ENCODE results near the gene TPRG1. TPM values are rescaled to one million over a fixed set of nuclear protein-coding genes. Genes with fewer than 3 reads are reported as not detected.

TPRG1 gene
- total RNA-seq, 1 experiment from 2014 or later = 0.55 TPM

DNA sequence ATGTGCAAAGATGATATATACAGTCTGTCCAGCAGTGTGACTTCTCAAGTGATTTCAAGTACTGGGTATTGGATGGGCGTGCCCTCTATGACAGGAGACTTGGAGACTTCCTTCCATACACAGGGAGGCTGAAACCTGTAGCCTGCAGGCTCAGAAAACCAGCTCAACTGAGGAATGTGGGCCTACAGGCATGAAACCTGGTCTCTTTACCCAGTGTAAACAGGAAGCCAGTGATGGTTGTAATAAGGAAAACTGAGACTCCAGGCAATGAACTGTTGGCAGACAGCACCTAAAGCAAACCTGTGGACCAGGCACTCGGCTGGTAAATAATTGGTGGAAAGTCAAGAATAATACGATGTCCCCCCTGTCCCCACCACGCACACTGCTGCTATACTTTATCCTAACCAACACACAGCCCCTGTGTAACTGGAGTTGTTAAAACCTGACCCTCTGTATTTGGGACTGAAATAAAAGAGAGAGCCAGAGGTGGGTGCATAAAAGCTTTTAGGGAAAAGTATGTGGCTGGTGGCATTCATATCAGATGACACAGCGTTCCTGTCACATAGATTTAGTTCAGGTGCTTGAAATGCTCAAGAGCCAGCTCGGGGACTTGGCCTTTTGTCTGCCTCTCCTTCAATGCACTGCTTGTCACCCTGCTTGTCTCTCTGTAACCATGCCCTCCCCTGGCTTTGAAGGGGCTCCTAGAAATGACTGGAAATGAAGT lies 144.7 kb downstream of the TPRG1 start (continued):
- TF ChIP-seq, protein P1, sequence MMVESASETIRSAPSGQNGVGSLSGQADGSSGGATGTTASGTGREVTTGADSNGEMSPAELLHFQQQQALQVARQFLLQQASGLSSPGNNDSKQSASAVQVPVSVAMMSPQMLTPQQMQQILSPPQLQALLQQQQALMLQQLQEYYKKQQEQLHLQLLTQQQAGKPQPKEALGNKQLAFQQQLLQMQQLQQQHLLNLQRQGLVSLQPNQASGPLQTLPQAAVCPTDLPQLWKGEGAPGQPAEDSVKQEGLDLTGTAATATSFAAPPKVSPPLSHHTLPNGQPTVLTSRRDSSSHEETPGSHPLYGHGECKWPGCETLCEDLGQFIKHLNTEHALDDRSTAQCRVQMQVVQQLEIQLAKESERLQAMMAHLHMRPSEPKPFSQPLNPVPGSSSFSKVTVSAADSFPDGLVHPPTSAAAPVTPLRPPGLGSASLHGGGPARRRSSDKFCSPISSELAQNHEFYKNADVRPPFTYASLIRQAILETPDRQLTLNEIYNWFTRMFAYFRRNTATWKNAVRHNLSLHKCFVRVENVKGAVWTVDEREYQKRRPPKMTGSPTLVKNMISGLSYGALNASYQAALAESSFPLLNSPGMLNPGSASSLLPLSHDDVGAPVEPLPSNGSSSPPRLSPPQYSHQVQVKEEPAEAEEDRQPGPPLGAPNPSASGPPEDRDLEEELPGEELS (CRISPR knock-in tag; IDR thresholded peaks at IDR 0.05) = no peak

DNA sequence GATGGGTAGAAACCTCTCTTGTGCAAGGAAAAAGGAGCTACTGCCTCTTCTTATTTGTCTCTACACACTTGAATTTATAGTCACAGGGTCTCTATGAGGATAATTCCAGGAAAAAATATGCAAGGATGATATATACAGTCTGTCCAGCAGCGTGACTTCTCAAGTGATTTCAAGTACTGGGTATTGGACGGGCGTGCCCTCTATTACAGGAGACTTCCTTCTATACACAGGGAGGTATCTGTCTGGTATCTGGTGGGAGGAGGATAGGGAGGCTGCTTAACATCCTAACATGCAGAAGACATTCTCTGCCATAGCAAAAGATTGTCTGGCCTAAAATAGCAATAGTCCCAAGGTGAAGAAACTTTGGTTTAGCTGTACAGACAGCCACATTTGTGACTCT lies 146.1 kb downstream of the TPRG1 start:
- Mint-ChIP-seq H3K9me3 (no peaks in the 10 kb centered on the region), H3K36me3 (no peaks in the 10 kb centered on the region), H3K27ac (no peak overlapping the region), H3K4me3 (no peak overlapping the region), H3K4me1 (peaks cover 25% of the 10 kb centered on the region), H3K27me3 (ENCODE audit: low read depth) (no peaks in the 10 kb centered on the region)
- TF ChIP-seq, protein P2, sequence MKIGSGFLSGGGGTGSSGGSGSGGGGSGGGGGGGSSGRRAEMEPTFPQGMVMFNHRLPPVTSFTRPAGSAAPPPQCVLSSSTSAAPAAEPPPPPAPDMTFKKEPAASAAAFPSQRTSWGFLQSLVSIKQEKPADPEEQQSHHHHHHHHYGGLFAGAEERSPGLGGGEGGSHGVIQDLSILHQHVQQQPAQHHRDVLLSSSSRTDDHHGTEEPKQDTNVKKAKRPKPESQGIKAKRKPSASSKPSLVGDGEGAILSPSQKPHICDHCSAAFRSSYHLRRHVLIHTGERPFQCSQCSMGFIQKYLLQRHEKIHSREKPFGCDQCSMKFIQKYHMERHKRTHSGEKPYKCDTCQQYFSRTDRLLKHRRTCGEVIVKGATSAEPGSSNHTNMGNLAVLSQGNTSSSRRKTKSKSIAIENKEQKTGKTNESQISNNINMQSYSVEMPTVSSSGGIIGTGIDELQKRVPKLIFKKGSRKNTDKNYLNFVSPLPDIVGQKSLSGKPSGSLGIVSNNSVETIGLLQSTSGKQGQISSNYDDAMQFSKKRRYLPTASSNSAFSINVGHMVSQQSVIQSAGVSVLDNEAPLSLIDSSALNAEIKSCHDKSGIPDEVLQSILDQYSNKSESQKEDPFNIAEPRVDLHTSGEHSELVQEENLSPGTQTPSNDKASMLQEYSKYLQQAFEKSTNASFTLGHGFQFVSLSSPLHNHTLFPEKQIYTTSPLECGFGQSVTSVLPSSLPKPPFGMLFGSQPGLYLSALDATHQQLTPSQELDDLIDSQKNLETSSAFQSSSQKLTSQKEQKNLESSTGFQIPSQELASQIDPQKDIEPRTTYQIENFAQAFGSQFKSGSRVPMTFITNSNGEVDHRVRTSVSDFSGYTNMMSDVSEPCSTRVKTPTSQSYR (CRISPR knock-in tag; IDR thresholded peaks at IDR 0.05) = no peak
- TF ChIP-seq GRHL2 (CRISPR knock-in tag; IDR thresholded peaks at IDR 0.05; ENCODE audit: insufficient replicate concordance, severe bottlenecking) = no peak
- DNase-seq (ENCODE audit: low spot score) (no peak), ATAC-seq (no peak)
- POLR2A ChIA-PET = no interaction called here
- CTCF ChIA-PET = no interaction called here

DNA sequence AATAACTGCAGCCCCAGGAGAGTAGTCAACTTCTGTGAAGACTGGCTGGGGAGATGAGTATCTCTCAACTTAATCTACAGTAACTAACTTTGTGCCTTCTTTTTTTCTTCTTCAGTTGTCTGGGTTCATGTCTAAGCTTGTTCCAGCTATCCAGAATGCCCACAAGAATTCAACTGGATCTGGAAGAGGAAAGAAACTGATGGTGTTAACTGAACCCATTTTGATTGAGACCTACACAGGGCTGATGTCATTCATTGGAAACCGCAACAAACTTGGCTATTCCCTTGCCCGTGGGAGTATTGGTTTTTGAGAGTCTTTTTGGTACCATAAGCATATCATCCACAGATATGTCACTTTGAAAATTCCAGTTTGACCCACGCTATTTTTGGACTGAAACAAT lies 148.7 kb downstream of the TPRG1 start:
- Mint-ChIP-seq H3K9me3 (no peaks in the 10 kb centered on the region), H3K27me3 (ENCODE audit: low read depth) (no peaks in the 10 kb centered on the region), H3K36me3 (no peaks in the 10 kb centered on the region), H3K27ac (no peak overlapping the region), H3K4me3 (no peak overlapping the region), H3K4me1 (peaks cover 14% of the 10 kb centered on the region)
- ATAC-seq (no peak), DNase-seq (ENCODE audit: low spot score) (no peak)
- CTCF ChIA-PET = no interaction called here
- POLR2A ChIA-PET = no interaction called here
- TF ChIP-seq TEAD4 (CRISPR knock-in tag; IDR thresholded peaks at IDR 0.05) (no peak), NR3C1 (CRISPR knock-in tag; conservative IDR thresholded peaks at IDR 0.05; ENCODE audit: low read depth) (no peak), NFYB (CRISPR knock-in tag; conservative IDR thresholded peaks at IDR 0.05; ENCODE audit: low read depth) (no peak), ZNF396 (CRISPR knock-in tag; IDR thresholded peaks at IDR 0.05; ENCODE audit: borderline replicate concordance) (no peak), ZNF263 (CRISPR knock-in tag; IDR thresholded peaks at IDR 0.05; ENCODE audit: low read depth) (no peak), SMAD3 (CRISPR knock-in tag; IDR thresholded peaks at IDR 0.05; ENCODE audit: borderline replicate concordance) (no peak), HMGA2 (CRISPR knock-in tag; IDR thresholded peaks at IDR 0.05) (no peak), SP1 (CRISPR knock-in tag; conservative IDR thresholded peaks at IDR 0.05) (no peak), TP53 (CRISPR knock-in tag; IDR thresholded peaks at IDR 0.05) (no peak)
- TF ChIP-seq, protein P1 (CRISPR knock-in tag; IDR thresholded peaks at IDR 0.05) = no peak
- TF ChIP-seq, protein P3, sequence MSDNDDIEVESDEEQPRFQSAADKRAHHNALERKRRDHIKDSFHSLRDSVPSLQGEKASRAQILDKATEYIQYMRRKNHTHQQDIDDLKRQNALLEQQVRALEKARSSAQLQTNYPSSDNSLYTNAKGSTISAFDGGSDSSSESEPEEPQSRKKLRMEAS (CRISPR knock-in tag; IDR thresholded peaks at IDR 0.05) = no peak
- TF ChIP-seq, protein P4, sequence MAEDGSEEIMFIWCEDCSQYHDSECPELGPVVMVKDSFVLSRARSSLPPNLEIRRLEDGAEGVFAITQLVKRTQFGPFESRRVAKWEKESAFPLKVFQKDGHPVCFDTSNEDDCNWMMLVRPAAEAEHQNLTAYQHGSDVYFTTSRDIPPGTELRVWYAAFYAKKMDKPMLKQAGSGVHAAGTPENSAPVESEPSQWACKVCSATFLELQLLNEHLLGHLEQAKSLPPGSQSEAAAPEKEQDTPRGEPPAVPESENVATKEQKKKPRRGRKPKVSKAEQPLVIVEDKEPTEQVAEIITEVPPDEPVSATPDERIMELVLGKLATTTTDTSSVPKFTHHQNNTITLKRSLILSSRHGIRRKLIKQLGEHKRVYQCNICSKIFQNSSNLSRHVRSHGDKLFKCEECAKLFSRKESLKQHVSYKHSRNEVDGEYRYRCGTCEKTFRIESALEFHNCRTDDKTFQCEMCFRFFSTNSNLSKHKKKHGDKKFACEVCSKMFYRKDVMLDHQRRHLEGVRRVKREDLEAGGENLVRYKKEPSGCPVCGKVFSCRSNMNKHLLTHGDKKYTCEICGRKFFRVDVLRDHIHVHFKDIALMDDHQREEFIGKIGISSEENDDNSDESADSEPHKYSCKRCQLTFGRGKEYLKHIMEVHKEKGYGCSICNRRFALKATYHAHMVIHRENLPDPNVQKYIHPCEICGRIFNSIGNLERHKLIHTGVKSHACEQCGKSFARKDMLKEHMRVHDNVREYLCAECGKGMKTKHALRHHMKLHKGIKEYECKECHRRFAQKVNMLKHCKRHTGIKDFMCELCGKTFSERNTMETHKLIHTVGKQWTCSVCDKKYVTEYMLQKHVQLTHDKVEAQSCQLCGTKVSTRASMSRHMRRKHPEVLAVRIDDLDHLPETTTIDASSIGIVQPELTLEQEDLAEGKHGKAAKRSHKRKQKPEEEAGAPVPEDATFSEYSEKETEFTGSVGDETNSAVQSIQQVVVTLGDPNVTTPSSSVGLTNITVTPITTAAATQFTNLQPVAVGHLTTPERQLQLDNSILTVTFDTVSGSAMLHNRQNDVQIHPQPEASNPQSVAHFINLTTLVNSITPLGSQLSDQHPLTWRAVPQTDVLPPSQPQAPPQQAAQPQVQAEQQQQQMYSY (CRISPR knock-in tag; IDR thresholded peaks at IDR 0.05) = no peak
- TF ChIP-seq, protein P5, sequence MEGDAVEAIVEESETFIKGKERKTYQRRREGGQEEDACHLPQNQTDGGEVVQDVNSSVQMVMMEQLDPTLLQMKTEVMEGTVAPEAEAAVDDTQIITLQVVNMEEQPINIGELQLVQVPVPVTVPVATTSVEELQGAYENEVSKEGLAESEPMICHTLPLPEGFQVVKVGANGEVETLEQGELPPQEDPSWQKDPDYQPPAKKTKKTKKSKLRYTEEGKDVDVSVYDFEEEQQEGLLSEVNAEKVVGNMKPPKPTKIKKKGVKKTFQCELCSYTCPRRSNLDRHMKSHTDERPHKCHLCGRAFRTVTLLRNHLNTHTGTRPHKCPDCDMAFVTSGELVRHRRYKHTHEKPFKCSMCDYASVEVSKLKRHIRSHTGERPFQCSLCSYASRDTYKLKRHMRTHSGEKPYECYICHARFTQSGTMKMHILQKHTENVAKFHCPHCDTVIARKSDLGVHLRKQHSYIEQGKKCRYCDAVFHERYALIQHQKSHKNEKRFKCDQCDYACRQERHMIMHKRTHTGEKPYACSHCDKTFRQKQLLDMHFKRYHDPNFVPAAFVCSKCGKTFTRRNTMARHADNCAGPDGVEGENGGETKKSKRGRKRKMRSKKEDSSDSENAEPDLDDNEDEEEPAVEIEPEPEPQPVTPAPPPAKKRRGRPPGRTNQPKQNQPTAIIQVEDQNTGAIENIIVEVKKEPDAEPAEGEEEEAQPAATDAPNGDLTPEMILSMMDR (IDR thresholded peaks at IDR 0.05) = no peak
- TF ChIP-seq, protein P6, sequence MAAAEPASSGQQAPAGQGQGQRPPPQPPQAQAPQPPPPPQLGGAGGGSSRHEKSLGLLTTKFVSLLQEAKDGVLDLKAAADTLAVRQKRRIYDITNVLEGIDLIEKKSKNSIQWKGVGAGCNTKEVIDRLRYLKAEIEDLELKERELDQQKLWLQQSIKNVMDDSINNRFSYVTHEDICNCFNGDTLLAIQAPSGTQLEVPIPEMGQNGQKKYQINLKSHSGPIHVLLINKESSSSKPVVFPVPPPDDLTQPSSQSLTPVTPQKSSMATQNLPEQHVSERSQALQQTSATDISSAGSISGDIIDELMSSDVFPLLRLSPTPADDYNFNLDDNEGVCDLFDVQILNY (CRISPR knock-in tag; IDR thresholded peaks at IDR 0.05) = no peak
- TF ChIP-seq, protein P7, sequence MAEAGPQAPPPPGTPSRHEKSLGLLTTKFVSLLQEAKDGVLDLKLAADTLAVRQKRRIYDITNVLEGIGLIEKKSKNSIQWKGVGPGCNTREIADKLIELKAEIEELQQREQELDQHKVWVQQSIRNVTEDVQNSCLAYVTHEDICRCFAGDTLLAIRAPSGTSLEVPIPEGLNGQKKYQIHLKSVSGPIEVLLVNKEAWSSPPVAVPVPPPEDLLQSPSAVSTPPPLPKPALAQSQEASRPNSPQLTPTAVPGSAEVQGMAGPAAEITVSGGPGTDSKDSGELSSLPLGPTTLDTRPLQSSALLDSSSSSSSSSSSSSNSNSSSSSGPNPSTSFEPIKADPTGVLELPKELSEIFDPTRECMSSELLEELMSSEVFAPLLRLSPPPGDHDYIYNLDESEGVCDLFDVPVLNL (CRISPR knock-in tag; IDR thresholded peaks at IDR 0.05; ENCODE audit: borderline replicate concordance, low read depth) = no peak
